ENCODE measurements around the gene MT1M. TPM values are rescaled to one million over a fixed set of nuclear protein-coding genes. Genes with fewer than 3 reads are reported as not detected.

Gene MT1M
- polyA plus RNA-seq, 2 of the 4 experiments (the other 2 are of a cell fraction): not detected

- Histone ChIP-seq H3K9me3 (no peaks in the 10 kb centered on the region), H3K4me3 (no peak overlapping the region), H3K4me2 (no peak overlapping the region), H3K4me1 (peaks cover 14% of the 10 kb centered on the region), H3K27ac (no peak overlapping the region)
- no peak for DNase-seq (ENCODE audit: low read depth in 1 of 2, low spot score in 1 of 2)
- POLR2A ChIA-PET: no interaction called here
- no peak for FAIRE-seq
- CTCF ChIA-PET: interaction anchor here (1.4 to 2.6 kb wide), 4 partner anchors 13 to 116 kb away, joined by 4 to 16 read pairs (median 5); no protein-coding TSS in a partner anchor
- 67% methylated on average over 3 of the region's 3 CpGs for WGBS (ENCODE audit: missing lambda C conversion rate)
- TF ChIP-seq JUNB (IDR thresholded peaks at IDR 0.05): no peak
- TF ChIP-seq SREBF2 (IDR thresholded peaks at IDR 0.05): no peak
- no peak for TF ChIP-seq CBX8 (IDR thresholded peaks at IDR 0.05)
- TF ChIP-seq EHF (CRISPR knock-in tag; IDR thresholded peaks at IDR 0.05): no peak
- TF ChIP-seq CTCF (IDR thresholded peaks at IDR 0.05): no peak
- no peak for TF ChIP-seq CEBPB (IDR thresholded peaks at IDR 0.05)
- no peak for TF ChIP-seq ZSCAN20 (CRISPR knock-in tag; IDR thresholded peaks at IDR 0.05)
- TF ChIP-seq E2F6 (IDR thresholded peaks at IDR 0.05; ENCODE audit: borderline replicate concordance, low read depth): no peak
- TF ChIP-seq HOXA7 (CRISPR knock-in tag; IDR thresholded peaks at IDR 0.05): no peak
- TF ChIP-seq RNF2 (IDR thresholded peaks at IDR 0.05; ENCODE audit: borderline replicate concordance, low read depth): no peak
- no peak for ATAC-seq
These were observed 2.9 kb upstream of the MT1M start for GRCh38 chr16:56629531-56629930.

GRCh38 chr16:56630134-56630533 is 2.3 kb upstream of the MT1M start:
- DNase-seq (ENCODE audit: low read depth in 1 of 2, low spot score in 1 of 2) (no peak), ATAC-seq (no peak), FAIRE-seq (no peak)
- ChIA-PET POLR2A (no interaction called here), CTCF (interaction anchor here (0.8 to 2.6 kb wide), 9 partner anchors 10 to 116 kb away, joined by 3 to 16 read pairs (median 5); no protein-coding TSS in a partner anchor)
- TF ChIP-seq RNF2 (IDR thresholded peaks at IDR 0.05; ENCODE audit: borderline replicate concordance, low read depth): no peak
- TF ChIP-seq HDAC2 (IDR thresholded peaks at IDR 0.05): no peak
- TF ChIP-seq HOXB5 (CRISPR knock-in tag; IDR thresholded peaks at IDR 0.05): no peak
- TF ChIP-seq PHF8 (IDR thresholded peaks at IDR 0.05; ENCODE audit: borderline replicate concordance, low read depth): no peak
- TF ChIP-seq NPAS2 (CRISPR knock-in tag; IDR thresholded peaks at IDR 0.05; ENCODE audit: borderline replicate concordance): no peak
- TF ChIP-seq CBX2 (IDR thresholded peaks at IDR 0.05; ENCODE audit: borderline replicate concordance, low read depth): no peak
- Histone ChIP-seq H3K4me1 (peaks cover 14% of the 10 kb centered on the region), H3K4me3 (no peak overlapping the region), H3K4me2 (no peak overlapping the region), H3K9me3 (no peaks in the 10 kb centered on the region), H3K27ac (no peak overlapping the region)
- WGBS (ENCODE audit: missing lambda C conversion rate): 67% methylated on average over 3 of the region's 3 CpGs

- no peak for ATAC-seq
- no peak for TF ChIP-seq E2F6 (IDR thresholded peaks at IDR 0.05; ENCODE audit: borderline replicate concordance, low read depth)
- CTCF ChIA-PET: interaction anchor here (1.0 to 2.6 kb wide), 6 partner anchors 9 to 71 kb away, joined by 4 to 16 read pairs (median 6); no protein-coding TSS in a partner anchor
- no peak for DNase-seq (ENCODE audit: low read depth in 1 of 2, low spot score in 1 of 2)
- POLR2A ChIA-PET: interaction anchor here (0.7 kb wide), 1 partner anchor 12 kb away, joined by 3 read pairs; no protein-coding TSS in a partner anchor
- no peak overlapping the region for H3K27ac ChIP-seq
- peaks cover 14% of the 10 kb centered on the region for H3K4me1 ChIP-seq
- no peak overlapping the region for H3K4me2 ChIP-seq
- H3K4me3 ChIP-seq: no peak overlapping the region
- FAIRE-seq: no peak
- 73% methylated on average over 10 of the region's 10 CpGs for WGBS (ENCODE audit: missing lambda C conversion rate)
- H3K9me3 ChIP-seq: no peaks in the 10 kb centered on the region
These were observed 1.3 kb upstream of the MT1M start for GRCh38 chr16:56631197-56631596.

- ATAC-seq: no peak
- no peak overlapping the region for H3K4me3 ChIP-seq
- DNase-seq (ENCODE audit: low read depth in 1 of 2, low spot score in 1 of 2): no peak
- ChIA-PET POLR2A (no interaction called here), CTCF (interaction anchor here (1.5 to 2.6 kb wide), 2 partner anchors 11 to 24 kb away, joined by 4 to 16 read pairs; no protein-coding TSS in a partner anchor)
- no peak overlapping the region for H3K4me2 ChIP-seq
- H3K27ac ChIP-seq: no peak overlapping the region
- no peak for FAIRE-seq
- H3K9me3 ChIP-seq: no peaks in the 10 kb centered on the region
- WGBS (ENCODE audit: missing lambda C conversion rate): 91% methylated on average over 14 of the region's 14 CpGs
- H3K4me1 ChIP-seq: peaks cover 10% of the 10 kb centered on the region
- no peak for TF ChIP-seq MAZ (IDR thresholded peaks at IDR 0.05; ENCODE audit: borderline replicate concordance, low read depth, low read length)
- no peak for TF ChIP-seq JUN (IDR thresholded peaks at IDR 0.05)
- TF ChIP-seq KDM1A (IDR thresholded peaks at IDR 0.05; ENCODE audit: low read depth): no peak
- no peak for TF ChIP-seq BHLHE40 (IDR thresholded peaks at IDR 0.05; ENCODE audit: low read depth, low read length)
- TF ChIP-seq ESRRA (IDR thresholded peaks at IDR 0.05; ENCODE audit: borderline replicate concordance, low read length): no peak
- TF ChIP-seq TFCP2L1 (CRISPR knock-in tag; IDR thresholded peaks at IDR 0.05): no peak
- no peak for TF ChIP-seq GATA3 (IDR thresholded peaks at IDR 0.05; ENCODE audit: borderline replicate concordance)
- TF ChIP-seq RNF2 (IDR thresholded peaks at IDR 0.05; ENCODE audit: borderline replicate concordance, low read depth): no peak
- TF ChIP-seq REST (IDR thresholded peaks at IDR 0.05): no peak
- TF ChIP-seq POLR2AphosphoS2 (conservative IDR thresholded peaks at IDR 0.05; ENCODE audit: low read length): no peak
- TF ChIP-seq HOXA7 (CRISPR knock-in tag; IDR thresholded peaks at IDR 0.05): no peak
These were observed 665 bp upstream of the MT1M start for GRCh38 chr16:56631832-56632155.
